GM18867 (cell line): ENCODE results near the gene MRPL23.

Experiments
- ATAC-seq: cut with Tn5 transposase; IDR thresholded peaks from one replicate; pipeline ENCODE4 v1.9.1; 2021; ENCODE audit warnings: mild to moderate bottlenecking, moderate library complexity; ENCODE audit not compliant: unreplicated experiment

The MRPL23 gene

GRCh38 chr11:1920909-1921573, 26.1 kb upstream of the MRPL23 start:
- ATAC-seq: no peak

DNA sequence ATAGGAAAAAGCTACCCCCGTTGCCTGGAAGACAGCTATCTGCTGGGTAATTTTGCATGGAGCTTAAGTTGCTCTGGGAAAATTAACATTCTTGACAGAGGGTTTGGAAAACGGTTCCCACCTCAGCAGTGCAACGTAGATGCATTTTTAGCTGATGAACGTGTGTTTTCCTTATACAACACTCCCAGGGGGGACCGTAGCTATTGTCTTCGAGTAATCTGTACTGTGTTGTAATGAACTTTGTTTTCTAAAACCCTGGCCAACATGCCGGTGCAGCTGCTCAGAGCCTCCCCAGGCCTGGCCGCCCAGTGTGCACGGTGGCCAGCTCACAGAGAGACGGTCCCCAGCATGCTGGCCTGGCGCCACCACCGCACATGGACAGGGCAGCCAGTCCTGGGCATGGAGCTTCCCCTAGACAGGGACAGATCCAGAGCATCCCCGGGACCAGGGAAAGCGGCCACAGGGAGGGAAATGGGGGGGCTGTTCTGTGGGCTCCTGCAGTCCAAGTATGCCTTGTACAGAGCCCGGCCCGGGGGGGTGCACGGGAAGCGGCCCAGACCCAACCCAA, 25.5 kb upstream of the MRPL23 start:
- no peak for ATAC-seq

DNA sequence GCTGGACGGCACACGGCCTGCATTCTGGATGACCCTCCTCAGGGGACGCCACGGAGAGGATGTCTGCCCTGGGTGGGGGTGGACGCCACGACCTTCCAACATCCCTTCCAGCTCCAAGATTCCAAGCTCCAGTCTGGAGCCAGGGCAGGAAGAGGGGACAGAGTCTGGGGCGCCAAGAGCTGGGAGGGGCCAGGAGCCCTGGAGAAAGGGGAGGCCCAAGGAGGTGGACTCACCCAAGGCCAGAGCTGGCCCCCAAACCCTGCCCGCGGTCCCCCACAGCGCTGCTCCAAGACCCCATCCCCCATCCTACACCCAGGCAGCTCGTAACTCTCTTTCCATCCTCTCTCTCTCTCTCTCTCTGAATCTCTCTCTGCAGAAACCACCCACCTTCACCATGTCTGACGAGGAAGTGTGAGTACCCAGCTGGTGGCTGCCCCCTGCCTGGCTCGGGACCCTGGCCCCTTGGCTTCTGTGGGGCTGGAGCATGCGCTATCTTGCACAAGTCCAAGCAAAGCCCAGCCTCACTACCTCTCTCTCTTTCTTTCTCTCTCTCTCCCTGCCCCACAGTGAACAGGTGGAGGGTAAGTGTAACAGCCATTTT, 24.6 kb upstream of the MRPL23 start:
- no peak for ATAC-seq

DNA sequence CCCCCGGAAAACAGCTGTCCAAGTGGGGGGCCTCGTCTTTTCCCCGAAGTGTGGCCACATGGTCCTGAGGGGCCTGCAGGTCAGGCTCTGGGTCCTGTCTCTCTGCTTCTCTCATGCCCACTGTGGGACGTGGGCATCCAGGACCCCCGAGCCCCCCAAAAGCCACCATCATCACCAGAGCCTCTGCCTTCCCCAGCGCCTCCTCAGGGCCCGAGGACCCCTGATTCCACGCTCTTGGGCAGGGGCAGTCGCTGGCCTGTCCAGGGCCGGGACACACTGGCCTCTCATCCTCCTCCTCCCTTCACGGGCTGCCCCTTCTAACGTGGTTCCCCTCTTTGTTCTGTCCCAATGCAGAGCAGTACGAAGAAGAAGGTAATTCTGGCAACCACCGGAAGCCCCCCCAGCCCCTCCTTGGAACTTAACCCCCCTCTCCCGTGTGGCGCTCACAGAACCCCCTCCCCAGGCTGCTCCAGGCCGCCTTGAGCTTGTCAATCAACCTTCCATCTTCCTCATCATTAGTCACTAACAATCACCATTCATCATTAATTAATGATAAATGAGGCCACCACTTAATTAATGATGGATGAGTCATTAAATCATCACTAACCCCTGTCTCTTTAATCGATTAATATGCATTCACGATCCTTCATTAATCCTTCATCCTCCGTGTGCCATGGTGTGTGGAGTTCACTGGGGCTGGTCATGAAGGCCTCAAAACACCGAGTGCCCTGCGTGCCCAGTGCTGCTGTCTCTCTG, 23.8 kb upstream of the MRPL23 start:
- ATAC-seq: no peak

GRCh38 chr11:1924181-1924580, 23.0 kb upstream of the MRPL23 start:
- no peak for ATAC-seq

DNA sequence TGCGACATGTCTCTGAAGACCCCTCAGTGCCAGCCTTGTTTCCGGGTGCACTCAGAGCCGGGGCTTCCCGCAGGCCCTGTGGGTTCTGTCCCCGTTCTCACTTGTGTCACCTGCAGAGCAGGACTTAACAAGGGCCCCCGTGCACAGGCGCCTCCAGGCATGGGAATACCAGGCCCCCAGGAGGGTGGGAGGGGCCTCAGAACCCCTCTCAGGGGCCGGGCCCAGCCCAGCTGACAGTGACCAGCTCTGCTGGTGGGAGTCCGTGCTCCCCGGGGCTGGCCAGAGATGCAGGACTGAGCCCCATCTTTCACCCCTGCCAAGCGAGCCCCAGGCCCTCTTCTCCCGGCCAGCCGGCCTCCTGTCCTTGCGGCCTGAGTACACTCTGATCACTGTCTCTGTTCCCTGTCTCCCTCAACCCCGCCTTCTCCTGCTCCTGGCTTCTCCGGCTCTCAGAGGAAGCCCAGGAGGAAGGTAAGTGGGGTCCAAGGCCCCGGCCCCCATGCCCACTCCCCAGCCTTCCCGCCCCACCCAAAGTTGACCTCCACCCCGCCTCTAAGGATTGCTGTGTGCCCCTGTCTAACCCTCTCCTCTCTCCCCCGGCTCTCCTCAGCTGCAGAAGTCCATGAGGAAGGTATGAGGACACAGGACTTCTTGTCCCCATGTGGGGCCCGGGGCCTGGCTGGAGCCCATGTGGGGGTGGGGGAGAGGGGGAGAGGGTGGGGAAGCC, 22.3 kb upstream of the MRPL23 start:
- no peak for ATAC-seq

- ATAC-seq: no peak
These were observed 21.6 kb upstream of the MRPL23 start for GRCh38 chr11:1925373-1926155.

GRCh38 chr11:1926156-1927025, 20.7 kb upstream of the MRPL23 start:
- no peak for ATAC-seq

- no peak for ATAC-seq
These were observed 19.9 kb upstream of the MRPL23 start for GRCh38 chr11:1927026-1927847.

GRCh38 chr11:1927848-1928469, 19.2 kb upstream of the MRPL23 start:
- ATAC-seq: no peak

GRCh38 chr11:1928470-1928890, 18.7 kb upstream of the MRPL23 start:
- no peak for ATAC-seq

GRCh38 chr11:1928891-1929541, 18.1 kb upstream of the MRPL23 start:
- no peak for ATAC-seq

DNA sequence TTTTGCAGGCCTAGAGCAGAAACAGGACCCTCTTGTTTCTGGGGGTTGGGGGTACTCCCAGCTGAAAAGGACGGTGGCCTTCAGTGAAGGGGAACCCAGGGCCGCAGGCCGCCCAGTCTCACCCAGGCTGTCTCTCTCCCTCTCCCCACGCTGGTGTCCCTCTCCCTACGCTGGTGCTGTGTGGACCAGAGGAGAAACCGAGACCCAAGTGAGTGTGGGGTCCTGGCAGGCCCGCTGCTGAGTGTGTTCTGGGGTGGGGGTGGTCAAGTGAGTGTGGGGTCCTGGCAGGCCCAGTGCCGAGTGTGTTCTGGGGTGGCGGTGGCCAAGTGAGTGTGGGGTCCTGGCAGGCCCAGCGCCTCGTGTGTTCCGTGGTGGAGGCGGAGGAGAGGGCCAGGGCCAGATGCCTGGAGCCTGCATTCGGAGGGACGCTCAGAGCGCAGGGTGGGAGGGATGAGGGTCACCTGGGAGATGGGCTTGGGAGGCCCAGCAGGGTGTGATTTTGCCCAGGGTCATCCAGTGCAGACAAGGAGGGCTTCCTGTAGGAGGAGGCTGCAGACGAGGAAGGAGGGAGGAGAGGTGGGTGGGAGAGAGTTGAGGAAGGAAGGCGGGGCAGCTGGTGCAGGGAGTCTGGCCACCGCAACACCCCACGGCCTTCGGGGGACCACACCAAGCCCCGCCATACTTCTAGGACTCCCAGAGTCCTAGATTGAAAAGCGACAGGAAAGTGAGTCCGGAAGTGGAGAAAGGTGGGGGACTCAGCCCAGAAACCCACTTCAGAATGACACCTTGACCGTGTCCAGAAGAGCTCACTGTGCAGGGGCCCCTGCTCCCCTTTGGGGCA, 17.3 kb upstream of the MRPL23 start:
- no peak for ATAC-seq

DNA sequence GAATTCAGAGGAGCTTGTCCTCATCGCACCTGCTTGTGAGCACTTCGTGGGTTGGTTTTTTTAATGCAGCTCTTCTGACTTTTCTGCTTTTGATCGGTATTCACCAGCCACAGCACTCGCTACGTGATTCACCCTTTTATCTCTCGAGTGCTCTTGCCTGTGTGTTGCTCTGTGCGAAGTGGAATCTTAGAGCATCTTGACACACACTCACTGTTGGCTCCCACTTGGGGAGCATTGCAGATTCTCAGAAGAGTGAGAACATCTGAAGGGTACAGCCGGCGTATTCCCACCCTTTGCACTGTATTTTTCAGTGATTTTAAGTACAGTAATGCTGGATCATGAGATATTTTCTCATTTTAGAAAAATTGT, 16.7 kb upstream of the MRPL23 start:
- no peak for ATAC-seq

DNA sequence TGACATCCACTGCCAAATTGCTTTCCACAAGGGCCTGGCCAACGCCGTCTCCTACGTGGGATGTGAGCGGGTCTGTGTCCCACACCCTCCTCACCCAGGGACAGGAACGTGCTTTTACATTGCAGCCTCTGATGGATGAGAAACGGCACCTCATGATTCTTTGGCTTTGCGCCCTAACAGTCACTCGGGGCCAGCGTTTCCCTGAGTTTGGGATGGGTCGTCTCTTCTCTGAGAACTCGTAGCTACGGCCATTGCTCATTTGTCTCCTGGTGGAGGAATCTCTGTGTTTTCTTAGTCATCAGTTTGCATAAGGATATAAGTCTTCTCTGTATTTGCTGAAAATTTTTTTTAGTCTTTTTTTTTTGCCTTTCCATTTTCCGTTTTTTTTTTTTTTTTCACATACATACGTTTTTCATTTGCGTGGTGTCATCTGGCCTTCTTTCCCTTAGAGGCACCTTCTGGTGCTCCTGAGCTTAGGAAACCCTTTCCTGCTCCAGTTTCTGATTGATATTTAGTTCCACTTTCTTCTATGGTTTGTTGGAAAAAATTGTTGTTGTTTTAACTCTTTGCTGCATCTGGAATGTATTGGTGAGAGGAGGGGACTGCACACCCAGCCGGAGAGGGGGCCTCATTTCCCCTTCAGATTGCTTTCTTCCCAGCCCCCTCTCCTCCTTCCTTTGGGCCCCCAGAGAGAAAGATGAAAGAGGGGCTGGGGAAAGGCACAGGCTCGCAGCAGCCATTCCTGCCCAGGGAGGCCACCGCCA, 15.6 kb upstream of the MRPL23 start:
- no peak for ATAC-seq

- no peak for ATAC-seq
These were observed 15.0 kb upstream of the MRPL23 start for GRCh38 chr11:1932105-1932480.
